HG03060 (cell line): ENCODE results near the gene CFAP53.

Source experiments
- ATAC-seq: cut with Tn5 transposase; IDR thresholded peaks from one replicate; pipeline ENCODE4 v1.9.1; 2021; ENCODE audit warnings: low read depth, moderate number of reproducible peaks; ENCODE audit not compliant: unreplicated experiment

Gene CFAP53

DNA sequence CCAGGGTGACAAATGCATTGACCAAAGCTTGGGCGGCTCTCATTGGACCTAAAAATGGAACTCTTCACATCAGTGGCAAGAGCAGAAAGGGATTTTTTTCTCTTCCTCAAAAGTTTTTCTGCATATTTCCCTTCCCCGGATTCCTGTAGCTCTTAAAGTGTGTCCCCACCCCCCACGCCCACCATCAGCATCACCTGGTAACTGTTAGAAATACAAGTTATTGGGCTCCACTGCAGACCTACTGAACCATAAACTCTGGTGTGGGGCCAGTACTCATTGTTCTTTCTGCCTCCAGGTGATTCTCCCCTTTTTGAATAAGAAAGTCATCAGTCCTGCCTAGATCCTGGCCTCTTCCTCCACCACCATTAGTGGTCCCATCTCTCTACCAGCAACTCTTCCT is 70.0 kb downstream of the CFAP53 start:
- no peak for ATAC-seq

DNA sequence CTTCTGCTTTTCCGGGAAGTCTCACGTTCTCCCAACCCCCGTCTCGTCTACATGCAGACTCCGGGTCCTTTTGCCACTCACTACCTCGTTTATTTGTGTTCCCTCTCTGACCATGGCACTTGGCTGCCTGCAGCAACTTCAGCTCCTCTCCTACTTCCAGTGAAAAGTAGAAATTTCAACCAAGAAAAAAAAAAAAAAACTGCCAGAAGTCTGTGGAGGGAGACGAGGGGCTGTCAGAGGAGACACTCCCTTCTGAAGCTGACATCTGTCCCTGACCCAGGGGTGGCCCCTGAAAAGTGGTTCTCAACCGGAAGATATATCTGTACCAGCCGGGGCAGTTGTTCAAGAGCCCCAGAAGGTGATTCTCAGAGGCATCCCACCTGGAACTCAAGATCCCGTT is 70.6 kb downstream of the CFAP53 start:
- ATAC-seq, result no peak

DNA sequence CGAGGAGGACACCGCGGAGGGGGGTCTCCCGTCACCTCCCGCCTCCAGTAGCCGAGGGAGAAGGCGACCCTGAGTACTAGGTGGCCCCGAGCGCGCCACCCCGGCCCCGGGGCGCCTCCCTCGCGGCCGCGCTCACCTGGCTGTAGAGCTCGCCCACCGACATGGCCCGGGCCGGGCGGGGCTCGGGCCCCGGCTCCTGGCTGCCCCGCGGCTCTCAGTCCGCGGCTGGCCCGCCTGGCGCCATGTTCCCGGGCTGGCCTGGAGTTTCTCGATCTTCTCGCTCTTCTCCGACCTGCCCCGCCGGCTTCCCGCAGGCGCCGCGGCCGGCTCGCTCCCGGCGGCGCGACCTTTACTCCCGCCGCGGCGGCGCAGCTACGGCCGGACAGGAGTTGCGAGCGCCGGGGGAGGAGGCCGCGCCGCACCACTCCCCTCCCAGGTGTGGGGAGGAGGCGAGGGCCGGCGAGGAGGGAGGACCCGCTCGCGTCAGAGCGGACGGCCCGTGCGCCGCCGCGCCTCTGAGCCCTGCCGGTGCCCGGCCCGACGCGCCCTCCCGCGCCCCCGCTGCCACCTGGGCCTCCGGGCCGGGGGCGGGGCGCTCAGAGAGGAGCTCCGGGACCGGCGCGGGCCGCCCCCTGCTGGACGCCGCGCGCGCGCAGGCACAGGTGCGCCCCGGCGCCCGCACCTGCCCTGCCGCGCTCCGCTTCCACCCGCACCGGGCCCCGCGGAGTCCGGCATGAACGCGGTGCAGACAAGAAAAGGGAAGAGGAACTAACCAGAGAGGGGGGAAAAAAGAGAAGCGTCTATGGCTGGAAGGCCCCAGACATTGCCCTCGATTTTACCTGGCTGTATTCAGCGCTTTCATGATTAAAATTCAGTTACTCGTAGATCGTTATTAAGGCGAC is 71.4 kb downstream of the CFAP53 start, which contains the start of gene MYO5B:
Gene MYO5B (minus strand): TSS at position 517 of the 902 bp plus-strand sequence. CDS start 354 bp downstream, at position 163.
- no peak for ATAC-seq

DNA sequence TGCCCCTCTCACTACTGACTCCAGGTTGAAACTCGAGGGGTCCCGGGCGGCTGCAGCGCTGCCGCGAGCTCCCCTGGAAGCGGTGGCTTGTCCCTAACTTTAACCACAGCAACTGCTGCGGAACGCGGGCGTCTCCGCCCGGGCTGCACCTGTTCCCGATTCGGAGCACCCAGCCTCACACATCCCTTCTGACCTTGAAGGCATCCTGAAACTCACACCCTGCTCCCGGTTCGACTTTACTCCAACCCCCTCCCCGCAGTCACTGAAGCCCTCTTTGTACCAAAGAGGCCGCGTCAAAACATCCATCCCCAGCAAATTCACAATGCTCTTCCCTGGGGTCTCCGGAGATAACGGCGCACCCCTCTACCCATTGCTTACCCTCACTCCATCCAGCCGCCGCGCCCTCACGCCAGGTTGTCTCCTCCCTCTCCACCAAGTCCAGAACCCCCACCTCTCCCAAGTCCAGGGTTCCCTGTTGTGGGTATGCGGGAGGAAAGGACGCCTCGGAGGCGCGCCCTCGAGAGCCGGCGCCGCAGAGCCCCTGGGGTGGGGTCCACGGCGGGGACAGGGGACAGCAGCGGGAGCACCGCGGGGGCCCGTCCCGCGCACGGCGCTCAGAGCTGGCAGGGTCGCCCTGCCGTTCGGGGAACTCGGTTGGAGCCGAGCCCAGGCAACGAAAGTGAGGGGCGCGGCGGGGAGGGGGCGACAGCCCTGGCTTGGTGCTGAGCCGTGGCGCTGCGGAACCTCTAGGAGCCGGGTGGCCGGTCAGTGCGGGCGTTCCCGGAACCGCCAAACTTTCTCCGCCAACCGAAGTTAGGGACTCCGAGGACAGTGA is 72.3 kb downstream of the CFAP53 start:
- ATAC-seq, result no peak

DNA sequence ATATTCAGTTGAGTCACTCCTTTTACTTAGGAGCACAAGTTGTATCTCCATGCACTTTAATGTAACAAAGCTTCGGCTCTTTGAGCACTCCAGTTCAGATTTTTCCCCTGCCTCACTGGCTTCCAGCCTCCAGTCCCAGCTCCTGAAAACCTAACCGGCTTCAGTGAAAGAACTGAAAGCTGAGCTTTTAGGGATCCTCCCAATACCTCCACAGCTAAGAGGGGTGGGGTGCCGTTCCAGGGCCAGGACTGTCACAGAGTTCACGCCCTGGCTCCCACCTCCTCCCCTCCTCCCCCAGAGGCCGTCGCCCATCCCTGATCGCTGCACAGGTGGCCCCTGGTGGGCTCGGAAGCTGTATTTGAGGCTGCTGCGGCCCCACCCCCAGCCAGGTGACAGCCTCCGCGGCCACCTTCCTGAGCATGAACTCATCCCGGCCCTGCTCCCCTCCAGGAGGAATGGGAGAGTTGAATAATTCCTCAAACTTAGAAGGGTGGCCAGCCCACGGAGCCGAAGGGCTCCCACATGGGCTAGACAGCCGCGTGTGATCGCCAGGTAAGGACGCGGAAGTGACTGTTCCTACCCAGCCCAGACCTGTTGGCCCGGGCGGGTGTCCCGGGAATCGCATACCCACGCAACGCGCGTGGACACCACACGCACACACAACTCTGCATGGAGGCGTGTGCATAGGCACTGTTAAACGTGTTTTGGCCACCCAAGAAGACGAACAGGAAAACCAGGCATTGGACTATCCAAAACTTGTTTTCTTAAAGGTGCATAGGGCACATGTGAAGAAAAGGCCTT is 73.1 kb downstream of the CFAP53 start:
- ATAC-seq, result no peak

DNA sequence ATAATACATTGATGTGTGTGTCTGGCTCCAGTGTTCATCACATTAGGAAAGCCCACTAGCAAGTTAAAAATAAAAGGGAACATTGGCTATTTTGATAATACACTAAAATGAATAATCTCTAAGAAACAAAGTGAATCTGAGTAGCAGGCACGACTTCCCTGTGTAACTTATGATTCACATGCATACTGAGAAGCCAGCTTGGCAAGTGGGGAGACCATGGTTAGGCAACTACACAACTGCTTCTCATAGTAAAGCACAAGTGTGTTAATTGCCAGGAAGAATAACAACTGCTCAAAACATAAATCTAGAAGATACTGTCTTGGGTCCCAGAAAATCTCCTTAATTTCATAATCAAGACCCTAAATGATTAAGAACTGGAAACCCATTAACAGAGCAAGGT is 75.4 kb downstream of the CFAP53 start:
- no peak for ATAC-seq

DNA sequence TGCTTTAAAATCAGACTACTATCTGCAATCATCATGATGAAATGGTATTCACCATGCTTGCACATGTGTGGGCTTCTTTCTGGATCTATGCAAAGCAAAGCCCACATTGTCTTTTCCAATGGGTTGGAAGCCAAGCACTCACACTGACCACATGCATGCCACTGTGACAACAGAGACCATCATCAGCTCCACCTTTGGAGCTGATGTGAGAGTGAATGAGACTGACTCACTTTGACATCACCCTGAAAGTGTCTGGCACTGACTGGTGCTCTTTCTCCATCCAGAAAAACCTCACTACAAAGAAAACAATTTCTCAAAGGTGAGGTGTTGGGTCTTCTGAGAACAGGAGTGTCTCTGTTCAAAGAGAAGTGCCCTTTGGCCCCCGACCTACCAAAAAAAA is 76.1 kb downstream of the CFAP53 start:
- ATAC-seq, result no peak

DNA sequence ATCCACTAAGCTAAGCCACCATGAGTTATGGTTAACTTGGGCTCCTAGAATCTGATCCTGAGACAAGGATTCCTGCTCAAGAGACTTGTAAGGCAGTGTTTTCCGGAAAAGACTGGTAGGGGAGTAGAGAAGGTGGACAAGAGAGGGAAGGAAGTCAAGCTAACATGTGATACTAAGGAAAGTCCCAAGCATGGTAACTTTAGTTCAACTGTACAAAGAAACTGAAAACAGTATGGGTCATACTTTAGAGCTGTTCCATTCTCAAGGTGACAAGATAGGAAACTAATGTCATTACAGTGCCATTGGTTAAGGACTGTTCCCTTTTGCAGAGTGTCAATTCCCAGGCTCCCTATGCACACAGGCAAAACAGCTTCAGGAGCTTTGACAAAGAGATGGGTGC is 77.1 kb downstream of the CFAP53 start:
- ATAC-seq, result no peak

DNA sequence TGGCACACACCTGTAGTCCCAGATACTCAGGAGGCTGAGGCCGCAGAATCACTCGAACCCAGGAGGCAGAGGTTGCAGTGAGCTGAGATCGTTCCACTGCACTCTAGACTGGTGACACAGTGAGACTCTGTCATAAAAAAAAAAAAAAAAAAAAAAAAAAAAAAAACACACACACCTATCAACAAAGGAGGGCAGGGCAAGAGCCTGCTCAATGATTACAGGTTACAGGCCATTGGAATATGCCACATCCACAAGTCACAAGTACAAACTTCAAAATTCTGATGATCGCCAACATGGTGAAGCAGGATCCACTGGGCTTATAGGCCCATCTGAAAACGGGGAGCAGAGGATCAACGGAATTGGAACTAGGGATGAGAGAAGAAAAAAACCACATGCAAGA is 77.6 kb downstream of the CFAP53 start:
- ATAC-seq, result no peak

DNA sequence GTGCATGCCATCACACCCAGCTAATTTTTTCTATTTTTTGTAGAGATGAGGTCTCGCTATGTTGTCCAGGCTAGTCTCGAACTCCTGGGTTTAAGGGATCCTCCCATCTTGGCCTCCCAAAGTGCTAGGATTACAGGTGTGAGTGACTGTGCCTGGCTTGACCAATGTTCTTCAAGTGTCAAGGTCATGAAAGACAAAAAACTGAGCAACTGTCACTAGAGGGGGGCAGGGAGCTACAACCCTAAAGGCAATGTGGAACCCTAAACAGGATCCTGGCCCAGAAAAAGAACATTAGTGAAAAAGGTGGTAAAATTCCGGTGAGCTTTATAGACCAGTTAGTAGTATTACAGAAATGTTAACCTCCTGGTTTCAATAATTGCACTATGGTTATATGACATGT is 78.6 kb downstream of the CFAP53 start:
- no peak for ATAC-seq

DNA sequence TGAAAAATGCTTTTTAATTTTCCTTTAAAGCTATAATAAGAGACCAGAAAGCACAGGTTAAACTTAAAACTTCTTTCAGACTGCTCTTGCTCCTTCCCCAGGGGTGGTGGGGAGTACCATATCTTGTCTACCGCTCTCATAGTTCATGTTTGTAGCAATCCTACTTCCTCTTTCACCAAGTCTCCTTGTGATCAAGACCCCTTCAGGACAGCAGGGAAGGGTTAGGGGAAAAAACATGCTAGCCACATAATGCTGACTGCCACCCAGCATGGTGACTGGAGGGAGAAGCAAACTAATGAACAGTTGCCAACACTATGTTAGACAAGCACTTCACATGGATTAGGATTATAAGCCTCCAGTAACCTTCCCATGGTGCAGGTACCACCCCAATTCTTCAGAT is 79.9 kb downstream of the CFAP53 start:
- no peak for ATAC-seq

DNA sequence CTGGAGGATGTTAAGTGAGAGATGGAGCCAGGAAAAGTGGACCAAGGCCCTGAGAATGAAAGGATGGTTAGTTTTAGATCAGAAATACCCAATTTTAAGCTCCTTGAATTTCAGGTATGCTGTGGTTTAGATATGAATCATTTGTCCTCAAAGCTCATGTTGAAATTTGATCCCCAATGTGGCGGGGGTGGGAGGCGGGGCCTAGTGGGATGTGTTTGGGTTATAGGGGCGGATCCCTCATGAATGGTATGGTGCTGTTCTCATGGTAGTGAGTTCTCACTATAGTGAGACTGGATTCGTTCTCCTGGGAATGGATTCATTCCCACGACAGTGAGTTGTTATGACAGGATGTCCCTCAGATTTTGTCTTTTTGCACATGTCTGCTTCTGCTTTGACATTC is 82.7 kb downstream of the CFAP53 start:
- ATAC-seq, result no peak

DNA sequence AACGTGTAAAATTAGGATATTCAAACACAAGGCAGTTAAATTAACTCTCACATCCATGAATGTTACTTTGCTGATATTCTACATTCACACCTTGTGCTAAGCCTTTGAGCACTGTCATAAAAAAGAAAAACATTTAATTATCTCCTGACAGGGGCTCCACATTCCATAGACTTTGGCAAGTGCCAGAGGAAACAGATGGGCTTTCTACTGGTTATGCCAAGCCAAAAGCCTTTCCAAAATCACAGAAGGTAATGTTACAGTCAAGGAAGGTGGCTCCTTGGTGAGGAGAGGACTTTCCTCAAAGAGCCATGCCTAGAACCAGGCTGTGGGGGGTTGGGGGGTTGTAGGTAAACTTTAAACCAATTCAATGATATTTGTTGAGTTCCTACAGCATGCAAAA is 83.8 kb downstream of the CFAP53 start:
- ATAC-seq, result no peak

DNA sequence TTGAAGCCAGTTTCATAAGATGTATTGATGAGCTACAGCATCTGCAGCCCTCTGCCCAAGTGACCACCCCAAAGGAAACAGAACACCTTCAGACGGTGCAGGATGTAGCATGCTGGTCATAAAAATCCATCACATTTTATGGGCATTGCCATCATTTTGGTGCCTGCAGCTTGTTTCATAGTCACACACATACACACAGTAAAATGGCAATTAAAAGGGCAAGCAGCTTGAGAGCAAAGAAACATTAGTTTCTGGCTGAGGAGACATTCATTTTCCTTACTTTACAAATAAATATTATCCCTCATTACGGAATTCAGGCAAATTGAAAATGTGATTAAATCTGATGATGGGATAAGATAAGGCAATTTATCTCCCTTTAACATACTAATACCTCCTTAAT is 84.7 kb downstream of the CFAP53 start:
- ATAC-seq, result no peak

DNA sequence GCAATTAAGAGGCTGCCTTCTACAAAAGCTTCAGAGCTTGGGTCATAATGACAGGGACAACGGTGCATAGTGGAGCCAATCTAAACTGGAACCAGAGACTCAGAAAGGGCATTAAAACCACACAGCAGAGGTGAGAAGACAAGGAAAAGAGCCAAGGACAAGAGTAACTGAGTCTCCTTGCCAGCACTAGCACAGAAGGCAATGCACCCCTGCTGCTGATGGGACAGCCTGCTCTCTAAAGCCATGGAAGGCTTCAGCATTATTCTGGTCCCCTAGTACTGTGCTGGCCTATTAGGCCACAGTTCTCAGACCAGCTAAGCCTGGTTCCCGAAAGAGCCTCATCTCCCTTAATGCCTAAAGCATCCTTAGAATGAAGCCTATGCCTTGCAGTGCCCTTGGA is 86.8 kb downstream of the CFAP53 start:
- no peak for ATAC-seq

DNA sequence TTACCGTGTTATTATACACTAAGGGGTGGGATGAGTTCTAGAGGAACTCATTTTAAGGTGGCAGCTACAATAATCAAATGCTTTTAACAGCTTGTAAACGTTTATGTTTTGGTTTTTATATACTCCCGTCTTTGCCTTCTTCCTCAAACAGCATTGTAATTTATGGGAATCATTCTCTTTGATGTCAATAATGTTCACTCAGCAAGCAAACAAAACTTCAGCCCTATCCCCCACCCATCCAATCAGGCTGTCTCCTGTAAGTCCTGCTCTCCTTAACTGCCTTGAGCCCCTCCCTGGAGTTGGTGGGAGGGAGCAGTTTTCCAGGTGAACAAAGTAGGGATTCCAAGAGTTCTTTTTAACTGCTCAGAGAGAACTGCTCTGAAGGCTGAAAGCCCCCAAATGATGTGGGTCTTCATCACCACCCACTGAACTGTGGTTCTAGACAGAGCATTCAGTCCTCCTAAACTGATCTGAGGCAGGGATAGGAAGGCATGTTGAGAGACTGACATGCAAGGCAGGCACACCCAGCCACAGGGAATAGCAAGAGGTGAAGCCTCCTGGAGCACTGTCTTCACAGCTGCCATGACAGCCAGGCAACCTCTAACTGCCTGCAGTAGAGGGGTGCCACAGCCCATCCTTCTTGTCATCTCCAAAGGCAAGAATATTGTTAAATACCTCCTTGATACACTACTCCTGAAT is 88.9 kb downstream of the CFAP53 start:
- ATAC-seq, result no peak
